ENCODE measurements around the gene USP6. TPM values are rescaled to one million over a fixed set of nuclear protein-coding genes. Genes with fewer than 3 reads are reported as not detected.
"Not testable (repeated sequence)": the region's sequence is repeated elsewhere in the genome, so short reads cannot be mapped to it uniquely, and the experiment has no call there.

USP6 gene
- total RNA-seq, 4 donors from 2014 or later, result under 0.01 to 3.9 TPM; not detected in 2

DNA sequence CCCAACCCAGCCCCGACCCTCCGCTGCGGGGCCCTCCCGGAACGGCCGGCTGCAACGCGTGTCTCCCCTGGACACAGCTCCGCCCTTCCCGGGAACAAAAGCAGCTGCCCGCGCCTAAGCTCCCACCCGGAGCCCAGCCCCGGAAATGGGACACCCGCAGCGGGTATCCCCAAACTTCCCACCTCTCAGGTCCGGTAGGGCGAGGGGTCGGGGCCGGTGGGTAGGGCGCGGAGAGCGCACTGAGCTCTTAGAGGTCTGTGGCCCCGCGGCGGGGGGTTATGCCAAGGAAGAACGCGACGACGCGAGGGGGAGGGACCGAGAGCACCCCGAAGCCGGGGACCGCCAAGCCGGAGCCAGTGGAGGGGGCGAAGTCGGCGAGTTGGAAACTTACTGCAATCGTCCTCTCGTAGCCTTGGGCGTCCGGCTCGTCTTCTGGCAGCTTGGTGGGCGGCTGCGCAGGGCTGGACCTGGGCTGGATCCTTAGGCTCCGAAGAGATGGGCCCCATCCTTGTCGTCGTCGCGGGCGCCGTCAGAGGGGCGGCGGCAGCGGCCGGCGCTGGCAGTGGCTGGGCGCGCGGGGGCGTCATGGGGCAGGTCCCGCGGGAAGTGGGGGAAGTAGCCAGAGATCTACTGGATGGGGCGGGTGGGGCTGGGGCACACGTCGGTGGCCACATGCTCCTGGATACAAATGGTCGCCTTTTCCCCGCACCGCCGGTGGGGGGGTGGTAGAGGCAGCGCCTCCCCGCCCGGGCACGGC lies 6.9 kb downstream of the USP6 start:
- H3K4me1 ChIP-seq, result peaks cover 0 to 15% (median 0%) of the 10 kb centered on the region in 4 donors
- peak in 1 of 2 donors; percentile 11 for DNase-seq (ENCODE audit: low spot score in 2 of 2)
- peaks cover 0 to 16% (median 0%) of the 10 kb centered on the region in 4 donors for H3K9me3 ChIP-seq
- TF ChIP-seq CTCF (IDR thresholded peaks at IDR 0.05) (no peak), POLR2A (IDR thresholded peaks at IDR 0.05) (no peak), EP300 (IDR thresholded peaks at IDR 0.05) (no peak)
- H3K27me3 ChIP-seq, result peaks cover 0 to 43% of the 10 kb centered on the region in 2 donors
- WGBS, 2 donors, result 1 to 8% methylated on average over 23 to 53 of the region's 75 CpGs
- H3K27ac ChIP-seq, result peak overlapping the region in 3 of 4 donors; percentile 2 to 70 (median 20)
- peak overlapping the region; percentile 17 to 55 (median 40) for H3K4me3 ChIP-seq
- no peaks in the 10 kb centered on the region for H3K36me3 ChIP-seq

DNA sequence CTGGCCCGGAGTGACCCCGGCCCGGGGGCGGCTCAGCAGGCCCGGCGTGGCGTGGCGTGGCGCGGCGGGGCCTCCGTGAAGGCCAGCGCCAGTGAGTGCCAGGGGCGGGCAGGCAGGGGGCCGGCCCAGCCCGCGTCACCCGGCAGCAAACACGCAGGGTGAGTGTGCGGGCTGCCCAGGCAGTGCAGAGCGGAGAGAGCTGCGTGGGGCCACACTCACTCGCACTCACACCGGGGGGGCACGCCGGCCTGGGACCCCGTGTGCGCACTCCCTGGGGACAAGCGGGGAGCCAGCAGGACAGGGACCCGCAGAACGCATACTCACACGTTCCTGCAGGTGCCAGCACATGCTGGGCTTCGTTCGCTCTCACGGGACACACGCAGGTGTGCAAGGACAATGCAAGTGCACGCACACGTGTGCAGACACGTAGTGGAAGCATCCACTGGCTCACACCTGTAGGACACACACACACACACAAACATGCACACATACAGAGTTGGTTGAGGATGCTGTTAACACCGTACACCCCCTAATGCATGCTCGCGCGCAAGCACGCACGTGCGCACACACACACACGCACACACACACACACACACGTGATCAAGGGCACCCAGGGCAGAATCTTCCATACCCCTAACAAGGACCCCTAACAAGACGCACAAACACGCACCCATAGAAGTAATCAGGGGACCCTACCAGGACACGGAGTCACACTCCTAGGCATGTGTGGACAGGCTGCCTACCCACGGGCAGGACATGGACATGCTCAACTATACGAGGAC lies 7.7 kb downstream of the USP6 start:
- peaks cover 0 to 8% (median 0%) of the 10 kb centered on the region in 4 donors for H3K9me3 ChIP-seq
- 57 to 62% methylated on average over 34 of the region's 53 CpGs for WGBS, 2 donors
- H3K27me3 ChIP-seq, result peaks cover 0 to 36% of the 10 kb centered on the region in 2 donors
- H3K27ac ChIP-seq, result peak overlapping the region in 1 of 4 donors; percentile 70
- no peak for TF ChIP-seq CTCF (IDR thresholded peaks at IDR 0.05)
- TF ChIP-seq POLR2A (IDR thresholded peaks at IDR 0.05), result no peak
- no peak for TF ChIP-seq EP300 (IDR thresholded peaks at IDR 0.05)
- H3K4me1 ChIP-seq, result peaks cover 0 to 15% (median 0%) of the 10 kb centered on the region in 4 donors
- H3K36me3 ChIP-seq, result no peaks in the 10 kb centered on the region
- peak overlapping the region in 3 of 4 donors; percentile 26 to 55 (median 54) for H3K4me3 ChIP-seq
- DNase-seq (ENCODE audit: low spot score in 2 of 2), result no peak

DNA sequence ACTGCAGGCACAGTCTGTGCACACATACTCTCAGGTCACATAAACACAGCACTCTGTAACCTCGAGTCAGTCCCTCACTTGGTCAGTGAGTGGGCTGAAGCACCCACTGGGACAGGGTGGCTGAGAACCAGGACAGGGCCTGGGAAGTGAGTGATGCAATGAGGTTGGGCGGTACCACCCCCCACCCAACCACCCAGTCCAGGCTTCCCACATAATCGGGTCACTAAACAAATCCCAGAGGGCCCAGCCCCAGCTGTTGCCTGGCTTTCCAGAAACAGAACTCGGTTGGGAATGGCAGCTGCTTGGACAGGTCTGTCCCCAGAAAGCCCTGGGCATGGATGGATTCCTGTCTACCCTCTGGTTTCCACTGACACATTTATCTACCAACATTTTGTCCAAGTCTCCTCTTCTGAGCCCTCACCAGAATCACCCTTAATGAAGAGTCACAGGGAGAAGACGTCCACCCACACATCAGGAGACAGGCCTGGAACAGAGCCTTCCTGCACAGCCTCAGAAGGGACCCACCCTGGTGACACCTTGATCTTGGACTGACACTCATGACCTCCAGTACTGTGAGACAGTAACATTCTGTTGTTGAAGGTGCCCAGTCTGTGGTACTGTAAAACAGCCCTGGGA lies 8.4 kb downstream of the USP6 start:
- DNase-seq (ENCODE audit: low spot score in 2 of 2); H3K36me3 ChIP-seq; H3K27ac ChIP-seq; H3K4me3 ChIP-seq; H3K9me3 ChIP-seq: not testable (repeated sequence)
- WGBS, 2 donors, result 55 to 59% methylated on average over 5 of the region's 5 CpGs
- peaks cover 0 to 15% (median 0%) of the 10 kb centered on the region in 4 donors for H3K4me1 ChIP-seq
- peaks cover 0 to 36% of the 10 kb centered on the region in 2 donors for H3K27me3 ChIP-seq

GRCh38 chr17:5124896-5125295 lies 9.1 kb downstream of the USP6 start:
- not testable (repeated sequence) for H3K36me3 ChIP-seq; H3K9me3 ChIP-seq; DNase-seq (ENCODE audit: low spot score in 2 of 2); H3K27ac ChIP-seq; H3K4me3 ChIP-seq
- 83 to 89% methylated on average over 7 of the region's 7 CpGs for whole genome bisulfite sequencing, 2 donors
- Histone ChIP-seq H3K27me3 (peaks cover 0 to 35% of the 10 kb centered on the region in 2 donors), H3K4me1 (peaks cover 0 to 15% (median 0%) of the 10 kb centered on the region in 4 donors)

- Histone ChIP-seq H3K27me3 (peaks cover 0 to 24% of the 10 kb centered on the region in 2 donors), H3K36me3 (no peaks in the 10 kb centered on the region), H3K4me3 (no peak overlapping the region), H3K9me3 (no peaks in the 10 kb centered on the region), H3K4me1 (peaks cover 0 to 15% (median 0%) of the 10 kb centered on the region in 4 donors), H3K27ac (no peak overlapping the region)
- WGBS, 2 donors, result 80 to 90% methylated on average over 12 to 17 of the region's 17 CpGs
- no peak for DNase-seq (ENCODE audit: low spot score in 2 of 2)
- TF ChIP-seq POLR2A (IDR thresholded peaks at IDR 0.05) (no peak), EP300 (IDR thresholded peaks at IDR 0.05) (no peak), CTCF (IDR thresholded peaks at IDR 0.05) (no peak)
Measured at GRCh38 chr17:5126719-5127488, 11.1 kb downstream of the USP6 start.

Data from tibial nerve (tissue), 4 donors.